Neutrophil (primary cell): ENCODE measurements around the gene TMEM179.
"Not testable (repeated sequence)": the region's sequence is repeated elsewhere in the genome, so short reads cannot be mapped to it uniquely, and the experiment has no call there.

Experiments
- H3K27ac ChIP-seq: fragments of 200-600 bp; sonication (generic); 2 replicates; pipeline ENCODE4 v1.5.1; 2016; ENCODE audit warnings: mild to moderate bottlenecking, moderate library complexity
- H3K27me3 ChIP-seq: fragments of 200-600 bp; sonication (generic); 2 replicates; pipeline ENCODE4 v1.6.0; 2016; ENCODE audit warnings: mild to moderate bottlenecking
- H3K36me3 ChIP-seq: fragments of 200-600 bp; sonication (generic); 2 replicates; pipeline ENCODE4 v1.5.1; 2017
- H3K4me1 ChIP-seq, 2 experiments: fragments of 200-600 bp in 1 of 2; sonication (generic) in 1 of 2; 1 replicate in 1 of 2; 2 replicates in 1 of 2; pipeline versions ENCODE4 v1.5.1 to v1.6.1; 2013 to 2016; ENCODE audit warnings: low read depth in 1 of 2, low read length in 1 of 2, mild to moderate bottlenecking in 1 of 2, moderate library complexity in 1 of 2; ENCODE audit not compliant: control insufficient read depth in 1 of 2, insufficient read depth in 1 of 2
- H3K4me3 ChIP-seq, 2 experiments: fragments of 200-600 bp in 1 of 2; sonication (generic) in 1 of 2; 1 replicate in 1 of 2; 2 replicates in 1 of 2; pipeline ENCODE4 v1.5.1; 2013 to 2016; ENCODE audit warnings: low read depth in 1 of 2, low read length in 1 of 2, mild to moderate bottlenecking in 1 of 2, moderate library complexity in 1 of 2
- H3K9me3 ChIP-seq: fragments of 200-600 bp; sonication (generic); 2 replicates; pipeline ENCODE4 v1.5.1; 2016
- TF ChIP-seq, protein P1 (sequence below): fragments of 200-600 bp; sonication (generic); IDR thresholded peaks from 2 replicates; pipeline ENCODE4 v1.5.1; 2016; ENCODE audit warnings: antibody characterized with exemption

The TMEM179 gene

DNA sequence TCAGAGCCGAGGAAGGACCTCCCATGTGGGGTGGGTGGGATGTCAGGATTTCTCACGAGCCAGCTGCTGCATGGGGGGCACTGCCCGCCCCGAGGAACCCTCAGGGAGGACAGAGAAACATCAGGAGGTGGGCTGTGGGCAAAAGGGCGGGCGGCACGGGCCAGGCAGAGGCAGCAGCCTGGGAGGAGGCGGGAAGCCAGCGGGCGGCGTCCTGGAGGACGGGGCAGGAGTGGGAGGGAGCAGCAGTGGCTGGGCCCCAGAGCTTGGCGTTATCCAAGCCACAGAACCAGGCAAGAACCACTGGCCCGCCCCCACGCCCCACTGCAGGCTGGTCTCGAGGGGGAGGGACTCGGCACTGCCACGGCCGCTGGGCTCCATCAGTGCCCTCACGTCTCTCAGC lies 22.6 kb downstream of the TMEM179 start:
- Histone ChIP-seq H3K36me3 (no peaks in the 10 kb centered on the region), H3K4me3 (no peak overlapping the region), H3K27me3 (peaks cover 10% of the 10 kb centered on the region), H3K4me1 (no peaks in the 10 kb centered on the region), H3K9me3 (no peaks in the 10 kb centered on the region), H3K27ac (no peak overlapping the region)
- TF ChIP-seq, protein P1, sequence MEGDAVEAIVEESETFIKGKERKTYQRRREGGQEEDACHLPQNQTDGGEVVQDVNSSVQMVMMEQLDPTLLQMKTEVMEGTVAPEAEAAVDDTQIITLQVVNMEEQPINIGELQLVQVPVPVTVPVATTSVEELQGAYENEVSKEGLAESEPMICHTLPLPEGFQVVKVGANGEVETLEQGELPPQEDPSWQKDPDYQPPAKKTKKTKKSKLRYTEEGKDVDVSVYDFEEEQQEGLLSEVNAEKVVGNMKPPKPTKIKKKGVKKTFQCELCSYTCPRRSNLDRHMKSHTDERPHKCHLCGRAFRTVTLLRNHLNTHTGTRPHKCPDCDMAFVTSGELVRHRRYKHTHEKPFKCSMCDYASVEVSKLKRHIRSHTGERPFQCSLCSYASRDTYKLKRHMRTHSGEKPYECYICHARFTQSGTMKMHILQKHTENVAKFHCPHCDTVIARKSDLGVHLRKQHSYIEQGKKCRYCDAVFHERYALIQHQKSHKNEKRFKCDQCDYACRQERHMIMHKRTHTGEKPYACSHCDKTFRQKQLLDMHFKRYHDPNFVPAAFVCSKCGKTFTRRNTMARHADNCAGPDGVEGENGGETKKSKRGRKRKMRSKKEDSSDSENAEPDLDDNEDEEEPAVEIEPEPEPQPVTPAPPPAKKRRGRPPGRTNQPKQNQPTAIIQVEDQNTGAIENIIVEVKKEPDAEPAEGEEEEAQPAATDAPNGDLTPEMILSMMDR, result no peak

DNA sequence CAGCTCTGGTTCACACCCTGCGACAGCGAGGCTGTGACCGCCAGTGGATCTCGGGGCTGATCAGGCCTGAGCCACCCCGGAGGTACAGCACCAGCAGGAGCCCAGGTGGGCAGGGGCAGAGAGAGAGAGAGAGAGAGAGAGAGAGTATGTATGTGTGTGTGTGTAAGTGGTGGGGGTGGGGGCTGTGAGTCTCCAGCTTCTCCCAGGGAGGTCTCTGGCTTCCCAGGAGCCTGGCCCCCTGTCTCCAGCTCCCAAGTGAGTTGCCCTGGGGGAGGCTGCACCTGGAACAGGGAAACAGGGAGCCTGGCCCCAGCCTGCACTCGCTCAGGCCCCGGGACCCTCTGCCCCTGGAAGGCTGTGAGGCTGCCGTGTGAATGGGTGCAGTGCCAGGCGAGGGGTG lies 23.1 kb downstream of the TMEM179 start:
- Histone ChIP-seq H3K9me3 (no peaks in the 10 kb centered on the region), H3K36me3 (no peaks in the 10 kb centered on the region), H3K4me1 (no peaks in the 10 kb centered on the region), H3K27me3 (peaks cover 9% of the 10 kb centered on the region), H3K27ac (no peak overlapping the region), H3K4me3 (no peak overlapping the region)
- TF ChIP-seq, protein P1, result no peak

DNA sequence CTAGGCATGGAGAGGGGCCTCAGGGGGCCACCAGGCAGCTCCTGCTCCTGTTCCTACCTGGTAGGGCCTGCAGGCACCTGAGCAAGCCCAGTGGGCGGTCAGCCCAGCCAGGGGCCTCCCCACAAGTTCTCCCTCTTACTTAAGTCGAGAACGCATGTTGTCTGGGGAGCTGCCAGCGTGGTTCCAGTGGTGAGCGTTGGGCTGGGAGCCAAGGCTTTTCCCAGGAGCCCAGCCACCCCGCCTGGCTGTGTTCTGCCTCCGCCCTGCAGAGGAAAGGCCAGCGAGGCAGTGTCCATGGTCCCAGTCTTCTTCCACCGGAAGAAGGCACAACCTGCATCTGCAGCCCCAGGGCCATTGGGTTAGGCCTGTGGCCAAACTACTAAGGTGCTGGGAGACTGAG lies 23.6 kb downstream of the TMEM179 start:
- no peaks in the 10 kb centered on the region for H3K4me1 ChIP-seq
- TF ChIP-seq, protein P1, result no peak
- H3K4me3 ChIP-seq, result no peak overlapping the region
- peaks cover 6% of the 10 kb centered on the region for H3K27me3 ChIP-seq
- no peaks in the 10 kb centered on the region for H3K36me3 ChIP-seq
- H3K9me3 ChIP-seq, result no peaks in the 10 kb centered on the region
- H3K27ac ChIP-seq, result no peak overlapping the region

DNA sequence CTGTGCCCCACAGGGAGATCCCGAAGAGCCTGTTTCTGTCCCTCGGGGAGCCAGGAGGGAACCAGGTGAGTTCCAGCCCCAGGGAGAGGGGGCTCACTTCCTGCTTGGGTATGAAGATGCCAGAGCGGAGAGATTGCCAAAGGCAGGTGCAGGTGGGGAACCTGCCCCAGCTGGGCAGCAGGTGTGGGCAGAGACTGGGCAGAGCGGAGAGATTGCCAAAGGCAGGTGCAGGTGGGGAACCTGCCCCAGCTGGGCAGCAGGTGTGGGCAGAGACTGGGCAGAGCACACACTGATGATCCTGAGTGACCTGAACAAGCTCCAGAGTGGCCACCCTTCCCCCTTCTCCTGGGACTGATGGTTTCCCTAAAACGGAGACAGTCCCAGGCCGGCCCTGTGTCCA lies 24.6 kb downstream of the TMEM179 start:
- not testable (repeated sequence) for H3K4me1 ChIP-seq, H3K36me3 ChIP-seq, H3K9me3 ChIP-seq, H3K27me3 ChIP-seq, H3K27ac ChIP-seq, H3K4me3 ChIP-seq

DNA sequence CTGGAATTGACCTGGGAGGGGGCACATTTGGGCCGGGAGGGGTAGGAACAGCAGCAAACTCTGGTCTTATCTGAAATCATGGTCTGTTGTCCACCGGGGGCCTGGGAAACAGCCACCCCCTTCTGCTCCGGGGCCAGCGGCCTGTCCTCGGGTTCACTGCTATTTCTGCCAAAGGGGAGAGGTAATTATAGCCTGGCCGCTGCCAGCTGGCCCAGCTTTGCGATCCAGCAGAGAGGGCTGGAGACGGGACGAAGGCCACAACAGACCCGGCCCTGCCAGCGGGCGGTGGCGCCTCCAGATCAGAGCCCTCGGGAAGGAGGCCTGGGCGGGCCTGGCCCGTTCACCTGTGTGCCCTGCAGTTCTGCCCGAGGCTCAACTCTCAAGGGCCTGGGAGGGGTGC lies 25.1 kb downstream of the TMEM179 start, which contains the start of gene C14orf180:
Gene C14orf180, plus strand, starts transcription at position 258 of the 400 bp plus-strand sequence. CDS start 6,667 bp downstream, outside the sequence.
- no peak within 1 kb of the TSS for H3K27ac ChIP-seq
- peaks cover 6% of the 10 kb centered on the region for H3K27me3 ChIP-seq
- H3K4me1 ChIP-seq, result no peaks in the 10 kb centered on the region
- TF ChIP-seq, protein P1, result no peak
- H3K36me3 ChIP-seq, result no peaks in the 10 kb centered on the region
- no peaks in the 10 kb centered on the region for H3K9me3 ChIP-seq
- H3K4me3 ChIP-seq, result no peak within 1 kb of the TSS

DNA sequence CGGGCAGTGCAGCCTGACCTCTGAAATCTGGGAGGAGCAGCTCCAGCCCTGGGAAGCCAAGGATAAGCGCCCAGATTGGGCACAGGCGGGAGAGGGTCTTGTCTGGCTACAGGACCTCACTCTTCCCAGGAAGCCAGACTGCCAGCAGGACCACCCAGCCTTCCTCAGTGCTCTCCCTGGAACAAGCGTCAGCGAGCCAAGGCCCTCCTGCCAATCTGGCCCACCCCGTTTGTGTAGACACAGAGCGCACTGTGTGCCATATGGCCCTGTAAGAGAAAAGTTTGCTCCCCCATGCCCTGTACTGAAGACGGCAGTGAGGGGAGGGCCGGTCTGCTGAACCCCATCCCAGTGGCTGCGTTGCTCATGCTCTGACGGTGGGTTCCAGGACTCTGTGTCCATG lies 26.3 kb downstream of the TMEM179 start:
- H3K27me3 ChIP-seq, result peaks cover 6% of the 10 kb centered on the region

More for the DNA sequence above, 26.3 kb downstream of the TMEM179 start:
- TF ChIP-seq, protein P1, result no peak
- no peaks in the 10 kb centered on the region for H3K4me1 ChIP-seq
- H3K36me3 ChIP-seq, result no peaks in the 10 kb centered on the region
- H3K4me3 ChIP-seq, result no peak overlapping the region
- H3K9me3 ChIP-seq, result no peaks in the 10 kb centered on the region
- no peak overlapping the region for H3K27ac ChIP-seq
